HepG2 (cell line): ENCODE results near the gene MIEF1. TPM values are rescaled to one million over a fixed set of nuclear protein-coding genes. Genes with fewer than 3 reads are reported as not detected.

Experiments used
- ATAD3A ChIP-seq: sonication (generic); formaldehyde crosslinking; IDR thresholded peaks from 2 replicates; pipeline ENCODE4 v1.4.0; 2020; ENCODE audit warnings: missing genetic modification reagents
- PRMT3 ChIP-seq: sonication (generic); formaldehyde crosslinking; IDR thresholded peaks from 2 replicates; pipeline ENCODE4 v1.8.1; 2022; ENCODE audit warnings: low read depth, mild to moderate bottlenecking, moderate library complexity, missing genetic modification reagents, borderline replicate concordance
- RAD51 ChIP-seq: fragments of 450-650 bp; IDR thresholded peaks from 2 replicates; pipeline ENCODE4 v1.6.1; 2016; ENCODE audit warnings: borderline replicate concordance
- TEAD3 ChIP-seq: optimal IDR thresholded peaks from 2 replicates; pipeline ENCODE3; 2016; ENCODE audit warnings: borderline replicate concordance
- ZBTB38 ChIP-seq: sonication (generic); formaldehyde crosslinking; IDR thresholded peaks from 2 replicates; pipeline ENCODE4 v1.5.1; 2020; ENCODE audit warnings: mild to moderate bottlenecking, missing genetic modification reagents
- ZNF30 ChIP-seq: sonication (generic); formaldehyde crosslinking; IDR thresholded peaks from 2 replicates; pipeline ENCODE4 v1.5.0; 2020; ENCODE audit warnings: mild to moderate bottlenecking, missing genetic modification reagents
- ZNF337 ChIP-seq: sonication (generic); formaldehyde crosslinking; IDR thresholded peaks from 2 replicates; pipeline ENCODE4 v1.5.1; 2020; ENCODE audit warnings: missing genetic modification reagents, low read depth, mild to moderate bottlenecking, borderline replicate concordance
- ZNF33B ChIP-seq: sonication (generic); formaldehyde crosslinking; IDR thresholded peaks from 2 replicates; pipeline ENCODE4 v1.5.1; 2020; ENCODE audit warnings: mild to moderate bottlenecking, missing genetic modification reagents
- ZNF354B ChIP-seq: sonication (generic); formaldehyde crosslinking; IDR thresholded peaks from 2 replicates; pipeline ENCODE4 v1.8.0; 2022; ENCODE audit warnings: mild to moderate bottlenecking, missing genetic modification reagents
- ZNF441 ChIP-seq: sonication (generic); formaldehyde crosslinking; IDR thresholded peaks from 2 replicates; pipeline ENCODE4 v1.7.0; 2021; ENCODE audit warnings: missing genetic modification reagents, borderline replicate concordance
- ZNF446 ChIP-seq: sonication (generic); formaldehyde crosslinking; IDR thresholded peaks from 2 replicates; pipeline ENCODE4 v1.5.0; 2020; ENCODE audit warnings: mild to moderate bottlenecking, missing genetic modification reagents
- ZNF670 ChIP-seq: sonication (generic); formaldehyde crosslinking; IDR thresholded peaks from 2 replicates; pipeline ENCODE4 v1.8.0; 2022; ENCODE audit warnings: mild to moderate bottlenecking, missing genetic modification reagents, borderline replicate concordance
- ZNF746 ChIP-seq: sonication (generic); formaldehyde crosslinking; IDR thresholded peaks from 2 replicates; pipeline ENCODE4 v1.8.0; 2022; ENCODE audit warnings: mild to moderate bottlenecking, missing genetic modification reagents
- ZNF83 ChIP-seq: sonication (generic); formaldehyde crosslinking; IDR thresholded peaks from 2 replicates; pipeline ENCODE4 v1.4.0; 2020; ENCODE audit warnings: missing genetic modification reagents, mild to moderate bottlenecking, borderline replicate concordance
- ZSCAN22 ChIP-seq: sonication (generic); formaldehyde crosslinking; IDR thresholded peaks from 2 replicates; pipeline ENCODE4 v1.4.0; 2020; ENCODE audit warnings: mild to moderate bottlenecking, missing genetic modification reagents
- polyA plus RNA-seq, 8 experiments: library from polyadenylated mRNA; depleted of rRNA in 3 of 8; stranded (reverse) in 7 of 8; unstranded in 1 of 8; fragments of >200 nt; fragmentation: Illumina TruSeq in 4 of 8; extraction: Trizol in 4 of 8; gene quantifications; 2 replicates each; pipeline versions ENCODE4 v1.2.1 to v1.2.3, GENCODE V29; 2011 to 2016; ENCODE audit warnings: low read depth in 4 of 8, missing spikeins in 1 of 8, mixed read lengths in 1 of 8; ENCODE audit not compliant: insufficient read depth in 1 of 8
- total RNA-seq, 5 experiments: library from RNA; depleted of rRNA; stranded (reverse); fragments of >200 nt; fragmentation: Illumina TruSeq; extraction: Trizol; gene quantifications; 2 replicates each; pipeline ENCODE4 v1.2.3, GENCODE V29; 2016; ENCODE audit warnings: low read depth in 1 of 5
- TF ChIP-seq, protein P1 (sequence below): sonication (generic); formaldehyde crosslinking; IDR thresholded peaks from 2 replicates; pipeline ENCODE4 v1.5.0; 2020; ENCODE audit warnings: mild to moderate bottlenecking, missing genetic modification reagents, moderate library complexity
- TF ChIP-seq, protein P2 (sequence below): sonication (generic); formaldehyde crosslinking; IDR thresholded peaks from 2 replicates; pipeline ENCODE4 v1.4.0; 2020; ENCODE audit warnings: missing genetic modification reagents
- TF ChIP-seq, protein P3 (sequence below): IDR thresholded peaks from 2 replicates; pipeline ENCODE4 v1.6.1; 2012; ENCODE audit warnings: low read length, improper control_type of control experiment

The MIEF1 gene
- total and polyA plus RNA-seq, 2 of the 13 experiments (the other 11 are each of a cell fraction or from before 2014, with no cell fraction given) = 21.7 to 34.8 TPM

GRCh38 chr22:39528681-39529486 is 26.8 kb downstream of the MIEF1 start (continued):
- TF ChIP-seq ZNF33B (CRISPR knock-in tag) (0 out of 2 replicates have a peak, but pooled peaks have one; percentile 62), ATAD3A (no peak), ZBTB38 (CRISPR knock-in tag) (peak; percentile 69), ZNF670 (CRISPR knock-in tag) (no peak), ZNF30 (CRISPR knock-in tag) (no peak), RAD51 (no peak), ZNF446 (CRISPR knock-in tag) (0 out of 2 replicates have a peak, but pooled peaks have one; percentile 4), ZSCAN22 (CRISPR knock-in tag) (no peak), TEAD3 (CRISPR knock-in tag) (peak; percentile 93), ZNF441 (no peak), ZNF83 (peak; percentile 67; the same call in 1 of the 2 replicates), PRMT3 (CRISPR knock-in tag) (0 out of 2 replicates have a peak, but pooled peaks have one; percentile 65), ZNF354B (CRISPR knock-in tag) (no peak), ZNF337 (no peak), ZNF746 (CRISPR knock-in tag) (0 out of 2 replicates have a peak, but pooled peaks have one; percentile 31)
- TF ChIP-seq, protein P1, sequence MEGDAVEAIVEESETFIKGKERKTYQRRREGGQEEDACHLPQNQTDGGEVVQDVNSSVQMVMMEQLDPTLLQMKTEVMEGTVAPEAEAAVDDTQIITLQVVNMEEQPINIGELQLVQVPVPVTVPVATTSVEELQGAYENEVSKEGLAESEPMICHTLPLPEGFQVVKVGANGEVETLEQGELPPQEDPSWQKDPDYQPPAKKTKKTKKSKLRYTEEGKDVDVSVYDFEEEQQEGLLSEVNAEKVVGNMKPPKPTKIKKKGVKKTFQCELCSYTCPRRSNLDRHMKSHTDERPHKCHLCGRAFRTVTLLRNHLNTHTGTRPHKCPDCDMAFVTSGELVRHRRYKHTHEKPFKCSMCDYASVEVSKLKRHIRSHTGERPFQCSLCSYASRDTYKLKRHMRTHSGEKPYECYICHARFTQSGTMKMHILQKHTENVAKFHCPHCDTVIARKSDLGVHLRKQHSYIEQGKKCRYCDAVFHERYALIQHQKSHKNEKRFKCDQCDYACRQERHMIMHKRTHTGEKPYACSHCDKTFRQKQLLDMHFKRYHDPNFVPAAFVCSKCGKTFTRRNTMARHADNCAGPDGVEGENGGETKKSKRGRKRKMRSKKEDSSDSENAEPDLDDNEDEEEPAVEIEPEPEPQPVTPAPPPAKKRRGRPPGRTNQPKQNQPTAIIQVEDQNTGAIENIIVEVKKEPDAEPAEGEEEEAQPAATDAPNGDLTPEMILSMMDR = peak; percentile 100
- TF ChIP-seq, protein P2, sequence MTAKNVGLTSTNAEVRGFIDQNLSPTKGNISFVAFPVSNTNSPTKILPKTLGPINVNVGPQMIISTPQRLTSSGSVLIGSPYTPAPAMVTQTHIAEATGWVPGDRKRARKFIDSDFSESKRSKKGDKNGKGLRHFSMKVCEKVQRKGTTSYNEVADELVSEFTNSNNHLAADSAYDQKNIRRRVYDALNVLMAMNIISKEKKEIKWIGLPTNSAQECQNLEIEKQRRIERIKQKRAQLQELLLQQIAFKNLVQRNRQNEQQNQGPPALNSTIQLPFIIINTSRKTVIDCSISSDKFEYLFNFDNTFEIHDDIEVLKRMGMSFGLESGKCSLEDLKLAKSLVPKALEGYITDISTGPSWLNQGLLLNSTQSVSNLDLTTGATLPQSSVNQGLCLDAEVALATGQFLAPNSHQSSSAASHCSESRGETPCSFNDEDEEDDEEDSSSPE (CRISPR knock-in tag) = peak; percentile 65
- TF ChIP-seq, protein P3, sequence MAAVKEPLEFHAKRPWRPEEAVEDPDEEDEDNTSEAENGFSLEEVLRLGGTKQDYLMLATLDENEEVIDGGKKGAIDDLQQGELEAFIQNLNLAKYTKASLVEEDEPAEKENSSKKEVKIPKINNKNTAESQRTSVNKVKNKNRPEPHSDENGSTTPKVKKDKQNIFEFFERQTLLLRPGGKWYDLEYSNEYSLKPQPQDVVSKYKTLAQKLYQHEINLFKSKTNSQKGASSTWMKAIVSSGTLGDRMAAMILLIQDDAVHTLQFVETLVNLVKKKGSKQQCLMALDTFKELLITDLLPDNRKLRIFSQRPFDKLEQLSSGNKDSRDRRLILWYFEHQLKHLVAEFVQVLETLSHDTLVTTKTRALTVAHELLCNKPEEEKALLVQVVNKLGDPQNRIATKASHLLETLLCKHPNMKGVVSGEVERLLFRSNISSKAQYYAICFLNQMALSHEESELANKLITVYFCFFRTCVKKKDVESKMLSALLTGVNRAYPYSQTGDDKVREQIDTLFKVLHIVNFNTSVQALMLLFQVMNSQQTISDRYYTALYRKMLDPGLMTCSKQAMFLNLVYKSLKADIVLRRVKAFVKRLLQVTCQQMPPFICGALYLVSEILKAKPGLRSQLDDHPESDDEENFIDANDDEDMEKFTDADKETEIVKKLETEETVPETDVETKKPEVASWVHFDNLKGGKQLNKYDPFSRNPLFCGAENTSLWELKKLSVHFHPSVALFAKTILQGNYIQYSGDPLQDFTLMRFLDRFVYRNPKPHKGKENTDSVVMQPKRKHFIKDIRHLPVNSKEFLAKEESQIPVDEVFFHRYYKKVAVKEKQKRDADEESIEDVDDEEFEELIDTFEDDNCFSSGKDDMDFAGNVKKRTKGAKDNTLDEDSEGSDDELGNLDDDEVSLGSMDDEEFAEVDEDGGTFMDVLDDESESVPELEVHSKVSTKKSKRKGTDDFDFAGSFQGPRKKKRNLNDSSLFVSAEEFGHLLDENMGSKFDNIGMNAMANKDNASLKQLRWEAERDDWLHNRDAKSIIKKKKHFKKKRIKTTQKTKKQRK = no peak
